Karpas-422 (cell line): ENCODE measurements around the gene ARHGEF40. TPM values are rescaled to one million over a fixed set of nuclear protein-coding genes. Genes with fewer than 3 reads are reported as not detected.

Experiments
- DNase-seq: peaks from one replicate; pipeline ENCODE4 v3.0.0-alpha.2; 2015
- H2AFZ ChIP-seq: fragments of 200-600 bp; sonication (generic); 2 replicates; pipeline ENCODE4 v1.6.1; 2014; ENCODE audit warnings: antibody characterized with exemption, low read length, mixed read lengths
- H3K27ac ChIP-seq: fragments of 200-600 bp; sonication (generic); 2 replicates; pipeline ENCODE4 v1.5.1; 2014; ENCODE audit warnings: mild to moderate bottlenecking, low read length, moderate library complexity
- H3K27me3 ChIP-seq: fragments of 200-600 bp; sonication (generic); 2 replicates; pipeline ENCODE4 v1.6.1; 2014; ENCODE audit warnings: low read length, mixed read lengths
- H3K36me3 ChIP-seq: fragments of 200-600 bp; sonication (generic); 2 replicates; pipeline ENCODE4 v1.6.1; 2014; ENCODE audit warnings: low read length, mixed read lengths; ENCODE audit not compliant: insufficient read depth
- H3K4me1 ChIP-seq: fragments of 200-600 bp; sonication (generic); 2 replicates; pipeline ENCODE4 v1.6.1; 2014; ENCODE audit warnings: mild to moderate bottlenecking, low read length, mixed read lengths
- H3K4me2 ChIP-seq: fragments of 200-600 bp; sonication (generic); 2 replicates; pipeline ENCODE4 v1.6.1; 2014; ENCODE audit warnings: low read length, low read depth, mild to moderate bottlenecking; ENCODE audit not compliant: poor library complexity, severe bottlenecking
- H3K4me3 ChIP-seq: fragments of 200-600 bp; sonication (generic); 2 replicates; pipeline ENCODE4 v1.5.1; 2014; ENCODE audit warnings: mild to moderate bottlenecking, antibody characterized with exemption, low read length, mixed read lengths
- H3K79me2 ChIP-seq: fragments of 200-600 bp; sonication (generic); 2 replicates; pipeline ENCODE4 v1.6.1; 2014; ENCODE audit warnings: mild to moderate bottlenecking, low read length, mixed read lengths
- H3K9ac ChIP-seq: fragments of 200-600 bp; sonication (generic); 2 replicates; pipeline ENCODE4 v1.6.0; 2014; ENCODE audit warnings: low read length
- H3K9me2 ChIP-seq: fragments of 200-600 bp; sonication (generic), shearing (Covaris generic); replicated peaks from 2 replicates; pipeline ENCODE4 v1.6.0; 2014; ENCODE audit warnings: mild to moderate bottlenecking, low read length, moderate library complexity; ENCODE audit not compliant: insufficient read depth
- H3K9me3 ChIP-seq: fragments of 300-700, 200-600 bp; sonication (generic); 2 replicates; pipeline ENCODE4 v1.6.1; 2014; ENCODE audit warnings: low read length, mixed read lengths
- H4K20me1 ChIP-seq: fragments of 200-600 bp; sonication (generic); 2 replicates; pipeline ENCODE4 v1.6.1; 2014; ENCODE audit warnings: mild to moderate bottlenecking, antibody characterized with exemption, low read length, low read depth; ENCODE audit not compliant: insufficient read depth
- total RNA-seq: library from RNA; depleted of rRNA; stranded (reverse); fragments of >200 nt; shearing (Covaris generic); gene quantifications from 2 replicates; pipeline ENCODE4 v1.2.3, GENCODE V29; 2014; ENCODE audit warnings: low replicate concordance

Gene ARHGEF40
- total RNA-seq, 1 experiment from 2014 or later: 2.2 TPM

DNA sequence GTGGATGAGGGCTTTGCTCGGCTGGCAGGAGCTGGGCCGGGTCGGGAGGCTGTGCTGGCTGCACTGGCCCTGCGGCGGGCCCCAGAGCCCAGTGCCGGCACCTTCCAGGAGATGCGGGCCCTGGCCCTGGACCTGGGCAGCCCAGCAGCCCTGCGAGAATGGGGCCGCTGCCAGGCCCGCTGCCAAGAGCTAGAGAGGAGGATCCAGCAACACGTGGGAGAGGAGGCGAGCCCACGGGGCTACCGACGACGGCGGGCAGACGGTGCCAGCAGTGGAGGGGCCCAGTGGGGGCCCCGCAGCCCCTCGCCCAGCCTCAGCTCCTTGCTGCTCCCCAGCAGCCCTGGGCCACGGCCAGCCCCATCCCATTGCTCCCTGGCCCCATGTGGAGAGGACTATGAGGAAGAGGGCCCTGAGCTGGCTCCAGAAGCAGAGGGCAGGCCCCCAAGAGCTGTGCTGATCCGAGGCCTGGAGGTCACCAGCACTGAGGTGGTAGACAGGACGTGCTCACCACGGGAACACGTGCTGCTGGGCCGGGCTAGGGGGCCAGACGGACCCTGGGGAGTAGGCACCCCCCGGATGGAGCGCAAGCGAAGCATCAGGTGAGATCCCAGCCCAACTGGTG is 11.5 kb downstream of the ARHGEF40 start:
- H4K20me1 ChIP-seq: no peaks in the 10 kb centered on the region
- no peak overlapping the region for H3K4me2 ChIP-seq
- no peak overlapping the region for H3K4me3 ChIP-seq
- H2AFZ ChIP-seq: no peak overlapping the region
- H3K9ac ChIP-seq: no peak overlapping the region
- H3K79me2 ChIP-seq: no peaks in the 10 kb centered on the region
- H3K36me3 ChIP-seq: no peaks in the 10 kb centered on the region
- H3K9me2 ChIP-seq: no peaks in the 10 kb centered on the region
- no peak overlapping the region for H3K27ac ChIP-seq
- no peaks in the 10 kb centered on the region for H3K9me3 ChIP-seq
- H3K27me3 ChIP-seq: no peaks in the 10 kb centered on the region
- no peaks in the 10 kb centered on the region for H3K4me1 ChIP-seq
- no peak for DNase-seq

DNA sequence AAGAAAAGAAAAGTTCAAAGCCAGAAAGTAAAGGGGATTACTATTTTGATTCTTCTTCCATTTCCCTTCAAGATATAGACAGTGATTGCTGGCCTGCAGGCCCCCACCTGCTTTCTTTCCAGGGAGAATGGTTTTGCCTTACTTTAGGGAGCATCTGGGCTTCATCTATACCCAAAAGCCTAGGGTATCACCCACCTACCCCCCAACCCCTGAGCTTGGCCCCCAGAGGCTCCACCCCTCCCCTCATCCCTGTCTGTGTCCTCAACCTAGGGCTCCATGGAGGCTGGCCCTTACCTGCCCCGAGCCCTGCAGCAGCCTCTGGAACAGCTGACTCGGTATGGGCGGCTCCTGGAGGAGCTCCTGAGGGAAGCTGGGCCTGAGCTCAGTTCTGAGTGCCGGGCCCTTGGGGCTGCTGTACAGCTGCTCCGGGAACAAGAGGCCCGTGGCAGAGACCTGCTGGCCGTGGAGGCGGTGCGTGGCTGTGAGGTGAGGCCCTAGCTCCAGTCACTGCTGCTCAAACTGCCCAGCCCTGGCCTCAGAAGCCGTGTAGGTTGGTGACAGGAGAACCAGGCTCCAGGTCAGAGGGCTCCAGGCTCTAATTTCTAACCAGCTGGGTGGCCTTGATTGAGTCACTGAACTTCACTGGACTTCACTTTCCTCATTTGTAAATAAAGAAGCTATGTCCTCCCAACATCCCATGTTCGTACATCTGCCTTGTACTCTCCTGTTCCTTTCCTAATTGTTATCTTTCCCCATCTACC is 13.6 kb downstream of the ARHGEF40 start:
- no peak overlapping the region for H3K4me2 ChIP-seq
- H3K4me3 ChIP-seq: no peak overlapping the region
- no peak overlapping the region for H2AFZ ChIP-seq
- H4K20me1 ChIP-seq: no peaks in the 10 kb centered on the region
- H3K27ac ChIP-seq: no peak overlapping the region
- H3K9me2 ChIP-seq: no peaks in the 10 kb centered on the region
- no peak for DNase-seq
- H3K79me2 ChIP-seq: no peaks in the 10 kb centered on the region
- H3K9ac ChIP-seq: no peak overlapping the region
- no peaks in the 10 kb centered on the region for H3K27me3 ChIP-seq
- 0 out of 2 replicates have a peak, but pooled peaks cover 3% of the 10 kb centered on the region for H3K4me1 ChIP-seq
- H3K36me3 ChIP-seq: no peaks in the 10 kb centered on the region
- no peaks in the 10 kb centered on the region for H3K9me3 ChIP-seq

DNA sequence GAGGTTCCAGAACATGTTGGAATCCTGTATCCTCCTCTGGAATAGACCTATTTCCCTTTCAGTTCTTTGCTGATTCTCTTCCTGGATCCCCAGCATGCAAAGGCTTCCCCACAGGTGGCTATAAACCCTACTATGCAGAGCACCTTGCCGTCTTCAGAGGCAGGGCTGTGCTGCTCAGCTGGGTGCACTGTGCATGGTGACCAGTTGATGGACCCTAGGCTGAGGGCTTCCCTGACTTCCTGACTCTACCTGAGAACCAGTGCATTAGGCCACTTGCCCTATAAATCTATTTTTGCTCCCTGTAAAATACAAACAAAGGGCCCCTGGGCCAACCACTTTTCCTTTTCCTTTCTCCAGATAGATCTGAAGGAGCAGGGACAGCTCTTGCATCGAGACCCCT is 14.3 kb downstream of the ARHGEF40 start:
- no peaks in the 10 kb centered on the region for H3K9me2 ChIP-seq
- no peaks in the 10 kb centered on the region for H3K79me2 ChIP-seq
- H3K27ac ChIP-seq: no peak overlapping the region
- no peak overlapping the region for H3K9ac ChIP-seq
- no peak for DNase-seq
- H3K4me2 ChIP-seq: no peak overlapping the region
- H3K27me3 ChIP-seq: no peaks in the 10 kb centered on the region
- H3K4me3 ChIP-seq: no peak overlapping the region
- no peaks in the 10 kb centered on the region for H3K9me3 ChIP-seq
- no peaks in the 10 kb centered on the region for H4K20me1 ChIP-seq
- H3K36me3 ChIP-seq: no peaks in the 10 kb centered on the region
- H2AFZ ChIP-seq: no peak overlapping the region
- H3K4me1 ChIP-seq: 0 out of 2 replicates have a peak, but pooled peaks cover 3% of the 10 kb centered on the region

DNA sequence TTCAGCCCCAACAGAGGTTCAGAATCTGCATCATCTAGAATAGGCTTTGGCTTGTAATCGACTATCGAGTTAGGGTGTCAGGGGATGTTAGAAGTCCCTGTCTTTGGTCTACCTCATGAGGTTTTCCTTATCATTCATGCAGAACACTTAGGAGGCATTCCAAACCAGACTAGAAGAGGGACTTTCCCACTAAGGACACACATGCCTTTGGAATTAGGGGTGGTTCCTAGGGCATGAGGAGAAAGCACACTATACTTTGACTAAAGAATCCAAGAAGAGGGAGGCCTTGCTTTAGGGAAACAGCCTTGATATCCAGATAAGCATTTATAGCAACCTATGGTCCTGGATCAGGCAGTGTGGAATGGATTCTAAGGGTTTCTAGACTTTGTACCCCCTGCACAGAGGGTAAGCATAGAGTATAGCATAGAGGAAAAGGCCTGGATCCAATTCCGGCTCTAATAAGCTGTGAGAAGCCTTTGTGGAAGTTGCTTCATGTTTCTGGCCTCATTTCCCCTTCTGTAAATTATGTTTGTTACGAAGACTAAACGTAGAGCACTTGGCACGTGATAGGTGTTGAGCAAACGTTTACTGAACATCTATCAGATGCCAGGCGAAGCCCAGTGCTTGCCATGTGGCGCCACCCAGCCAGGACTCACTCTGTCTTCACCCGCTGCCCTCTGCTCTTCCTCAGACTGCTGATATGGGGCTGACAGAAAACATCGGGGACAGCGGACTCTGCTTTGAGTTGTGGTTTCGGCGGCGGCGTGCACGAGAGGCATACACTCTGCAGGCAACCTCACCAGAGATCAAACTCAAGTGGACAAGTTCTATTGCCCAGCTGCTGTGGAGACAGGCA is 15.1 kb downstream of the ARHGEF40 start:
- no peaks in the 10 kb centered on the region for H3K9me3 ChIP-seq
- H4K20me1 ChIP-seq: no peaks in the 10 kb centered on the region
- no peak overlapping the region for H2AFZ ChIP-seq

DNA sequence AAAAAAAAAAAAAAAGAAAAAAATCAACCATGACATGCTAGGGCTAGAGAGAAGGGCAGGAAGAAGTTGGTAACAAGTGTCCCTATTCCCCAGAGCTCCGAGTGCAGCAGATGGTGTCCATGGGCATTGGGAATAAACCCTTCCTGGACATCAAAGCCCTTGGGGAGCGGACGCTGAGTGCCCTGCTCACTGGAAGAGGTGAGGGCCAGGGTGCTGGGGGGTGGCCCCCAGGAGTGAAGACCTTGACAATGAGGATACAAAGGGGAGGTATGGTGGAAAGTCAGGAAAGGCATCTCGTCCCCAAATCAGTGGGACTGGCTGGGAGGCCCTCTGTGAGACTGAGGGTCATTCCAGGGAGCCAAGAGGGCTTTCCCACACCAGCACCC is 16.8 kb downstream of the ARHGEF40 start:
- no peak for DNase-seq
- H4K20me1 ChIP-seq: no peaks in the 10 kb centered on the region
- no peaks in the 10 kb centered on the region for H3K36me3 ChIP-seq
- H3K4me1 ChIP-seq: 0 out of 2 replicates have a peak, but pooled peaks cover 3% of the 10 kb centered on the region
- H3K79me2 ChIP-seq: no peaks in the 10 kb centered on the region
- no peaks in the 10 kb centered on the region for H3K27me3 ChIP-seq
- no peaks in the 10 kb centered on the region for H3K9me2 ChIP-seq
- no peak overlapping the region for H2AFZ ChIP-seq
- H3K4me2 ChIP-seq: no peak overlapping the region
- H3K4me3 ChIP-seq: no peak overlapping the region
- no peaks in the 10 kb centered on the region for H3K9me3 ChIP-seq
- no peak overlapping the region for H3K9ac ChIP-seq
- H3K27ac ChIP-seq: no peak overlapping the region

More for the DNA sequence above, 15.1 kb downstream of the ARHGEF40 start:
- Histone ChIP-seq H3K9me2 (no peaks in the 10 kb centered on the region), H3K4me2 (no peak overlapping the region), H3K36me3 (no peaks in the 10 kb centered on the region), H3K27ac (no peak overlapping the region), H3K27me3 (no peaks in the 10 kb centered on the region), H3K4me1 (0 out of 2 replicates have a peak, but pooled peaks cover 3% of the 10 kb centered on the region), H3K79me2 (no peaks in the 10 kb centered on the region), H3K4me3 (no peak overlapping the region), H3K9ac (no peak overlapping the region)
- DNase-seq: no peak

DNA sequence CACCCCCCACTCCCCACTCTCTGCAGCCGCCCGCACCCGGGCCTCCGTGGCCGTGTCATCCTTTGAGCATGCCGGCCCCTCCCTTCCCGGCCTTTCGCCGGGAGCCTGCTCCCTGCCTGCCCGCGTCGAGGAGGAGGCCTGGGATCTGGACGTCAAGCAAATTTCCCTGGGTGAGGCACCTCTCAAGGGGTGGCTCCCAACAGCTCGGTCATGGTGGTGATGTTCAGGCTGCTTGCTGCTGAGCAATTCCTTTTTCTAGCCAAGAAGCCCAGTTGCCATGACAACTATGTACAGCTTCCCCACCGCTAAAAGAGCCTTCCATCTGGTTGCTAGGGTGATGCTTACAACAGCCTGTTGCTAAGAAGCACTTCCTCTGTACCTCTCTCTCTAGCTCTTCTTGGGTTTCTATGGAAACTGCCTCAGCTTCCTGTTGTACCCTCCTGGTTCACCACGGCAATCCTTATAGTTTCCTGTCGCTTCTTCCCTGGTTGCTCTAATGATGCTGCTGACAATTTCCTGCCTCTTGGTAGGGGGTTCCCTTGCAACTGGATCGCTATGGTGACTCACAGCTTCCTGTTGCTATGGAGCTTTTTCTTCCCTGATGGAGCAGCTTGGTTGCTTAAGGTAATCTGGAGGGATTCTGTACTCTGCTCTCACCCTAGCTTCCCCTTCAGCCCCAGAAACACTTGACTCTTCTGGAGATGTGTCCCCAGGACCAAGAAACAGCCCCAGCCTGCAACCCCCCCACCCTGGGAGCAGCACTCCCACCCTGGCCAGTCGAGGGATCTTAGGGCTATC is 17.4 kb downstream of the ARHGEF40 start:
- Histone ChIP-seq H3K9ac (no peak overlapping the region), H2AFZ (no peak overlapping the region), H3K27ac (no peak overlapping the region), H3K9me2 (no peaks in the 10 kb centered on the region), H3K9me3 (no peaks in the 10 kb centered on the region), H3K4me2 (no peak overlapping the region), H3K79me2 (no peaks in the 10 kb centered on the region), H3K4me3 (no peak overlapping the region), H3K4me1 (0 out of 2 replicates have a peak, but pooled peaks cover 3% of the 10 kb centered on the region), H3K36me3 (no peaks in the 10 kb centered on the region), H4K20me1 (no peaks in the 10 kb centered on the region), H3K27me3 (no peaks in the 10 kb centered on the region)
- peak; percentile 84 for DNase-seq

DNA sequence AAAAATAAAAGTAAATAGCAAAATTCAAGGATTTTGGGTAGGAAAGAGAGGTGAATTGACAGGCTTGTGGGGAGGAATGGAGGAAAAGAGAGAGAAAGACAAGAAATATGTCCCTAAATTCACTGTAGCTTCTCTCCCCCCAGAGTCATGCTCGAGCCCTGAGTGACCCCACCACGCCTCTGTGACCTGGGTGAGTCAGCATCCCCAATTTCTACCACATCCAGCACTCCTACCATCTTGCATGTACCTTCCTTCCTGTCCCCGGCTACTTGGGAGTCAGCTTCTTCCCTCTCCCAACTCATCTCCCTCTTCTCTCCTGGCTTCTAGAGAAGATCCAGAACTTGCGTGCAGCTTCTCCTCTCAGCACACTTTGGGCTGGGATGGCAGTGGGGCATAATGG is 18.6 kb downstream of the ARHGEF40 start:
- no peak overlapping the region for H3K27ac ChIP-seq
- H4K20me1 ChIP-seq: peaks cover under 1% of the 10 kb centered on the region; the same call in 1 of the 2 replicates

More for the DNA sequence above, 18.6 kb downstream of the ARHGEF40 start:
- no peaks in the 10 kb centered on the region for H3K9me3 ChIP-seq
- H2AFZ ChIP-seq: no peak overlapping the region
- no peak overlapping the region for H3K4me2 ChIP-seq
- H3K79me2 ChIP-seq: no peaks in the 10 kb centered on the region
- H3K9ac ChIP-seq: no peak overlapping the region
- no peaks in the 10 kb centered on the region for H3K36me3 ChIP-seq
- no peak for DNase-seq
- H3K4me3 ChIP-seq: no peak overlapping the region
- no peaks in the 10 kb centered on the region for H3K27me3 ChIP-seq
- no peaks in the 10 kb centered on the region for H3K9me2 ChIP-seq
- H3K4me1 ChIP-seq: 0 out of 2 replicates have a peak, but pooled peaks cover 3% of the 10 kb centered on the region
